Esophagus muscularis mucosa (tissue), 3 donors: Measurements from ENCODE around the gene SNRNP70.

ENCODE experiments used
- POLR2AphosphoS5 ChIP-seq, 2 donors: sonication (generic); formaldehyde crosslinking; IDR thresholded peaks; one replicate each; pipeline ENCODE4 v1.6.1; 2017; ENCODE audit warnings: antibody characterized with exemption in 2 of 2
- TF ChIP-seq, protein P1 (sequence below), 3 experiments: fragments of 200-600 bp in 2 of 3; fragments of 450-650 bp in 1 of 3; sonication (generic) in 2 of 3; IDR thresholded peaks; one replicate each; pipeline ENCODE4 v1.5.1; 2017 to 2019; ENCODE audit warnings: antibody characterized with exemption in 3 of 3, mild to moderate bottlenecking in 2 of 3, moderate library complexity in 1 of 3

DNA sequence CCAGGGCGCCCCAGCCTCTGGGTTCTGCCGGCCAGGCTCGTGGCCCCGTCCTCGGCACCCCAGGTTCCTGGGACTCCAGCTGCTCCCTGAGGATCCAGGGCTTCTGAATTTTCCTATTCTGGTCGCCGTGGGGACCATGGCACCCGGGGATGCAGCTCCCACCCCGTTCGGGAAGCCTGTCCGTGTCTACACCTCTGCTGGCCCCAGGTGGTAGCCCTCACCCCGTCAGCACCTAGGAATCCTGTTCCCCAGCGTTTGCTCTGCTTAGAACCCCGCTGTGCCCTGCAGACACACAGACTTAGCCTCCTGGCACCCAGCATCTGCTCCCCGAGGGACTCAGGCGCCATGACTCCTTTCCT is 35.1 kb downstream of the SNRNP70 start:
- TF ChIP-seq, protein P1, sequence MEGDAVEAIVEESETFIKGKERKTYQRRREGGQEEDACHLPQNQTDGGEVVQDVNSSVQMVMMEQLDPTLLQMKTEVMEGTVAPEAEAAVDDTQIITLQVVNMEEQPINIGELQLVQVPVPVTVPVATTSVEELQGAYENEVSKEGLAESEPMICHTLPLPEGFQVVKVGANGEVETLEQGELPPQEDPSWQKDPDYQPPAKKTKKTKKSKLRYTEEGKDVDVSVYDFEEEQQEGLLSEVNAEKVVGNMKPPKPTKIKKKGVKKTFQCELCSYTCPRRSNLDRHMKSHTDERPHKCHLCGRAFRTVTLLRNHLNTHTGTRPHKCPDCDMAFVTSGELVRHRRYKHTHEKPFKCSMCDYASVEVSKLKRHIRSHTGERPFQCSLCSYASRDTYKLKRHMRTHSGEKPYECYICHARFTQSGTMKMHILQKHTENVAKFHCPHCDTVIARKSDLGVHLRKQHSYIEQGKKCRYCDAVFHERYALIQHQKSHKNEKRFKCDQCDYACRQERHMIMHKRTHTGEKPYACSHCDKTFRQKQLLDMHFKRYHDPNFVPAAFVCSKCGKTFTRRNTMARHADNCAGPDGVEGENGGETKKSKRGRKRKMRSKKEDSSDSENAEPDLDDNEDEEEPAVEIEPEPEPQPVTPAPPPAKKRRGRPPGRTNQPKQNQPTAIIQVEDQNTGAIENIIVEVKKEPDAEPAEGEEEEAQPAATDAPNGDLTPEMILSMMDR (IDR thresholded peaks at IDR 0.05), result no peak
- no peak for TF ChIP-seq POLR2AphosphoS5 (IDR thresholded peaks at IDR 0.05)
